AG04450 (cell line): Measurements from ENCODE around the gene CHPF. TPM values are rescaled to one million over a fixed set of nuclear protein-coding genes. Genes with fewer than 3 reads are reported as not detected.

Experiments used
- CTCF ChIA-PET: fragments of 300-600, 350-600 bp; formaldehyde crosslinking; extraction: SDS; loops from one replicate; lab custom pipeline; 2022; ENCODE audit warnings: antibody characterized with exemption, inconsistent platforms; lab: Charles Lee
- POLR2A ChIA-PET: fragments of 350-600 bp; formaldehyde crosslinking; extraction: SDS; loops from one replicate; lab custom pipeline; 2021; ENCODE audit warnings: antibody characterized with exemption, inconsistent platforms; lab: Yijun Ruan, JAX
- DNase-seq: peaks from one replicate; pipeline ENCODE4 v3.0.0-alpha.2; 2011; ENCODE audit warnings: low read depth, low spot score
- H3K27ac ChIP-seq: one replicate; pipeline ENCODE4 v1.5.1; 2012; ENCODE audit warnings: low read depth, low read length, control low read depth
- H3K27me3 ChIP-seq: one replicate; pipeline ENCODE4 v1.6.0; 2012; ENCODE audit warnings: low read length; ENCODE audit not compliant: control insufficient read depth, insufficient read depth
- H3K4me3 ChIP-seq: 2 replicates; pipeline ENCODE4 v1.5.1; 2011; ENCODE audit warnings: mild to moderate bottlenecking, low read depth, low read length, control low read depth
- H3K9me3 ChIP-seq: 2 replicates; pipeline ENCODE4 v1.5.1; 2012; ENCODE audit warnings: low read length; ENCODE audit not compliant: control insufficient read depth, insufficient read depth
- CTCF ChIP-seq: IDR thresholded peaks from 2 replicates; pipeline ENCODE4 v1.5.1; 2011; ENCODE audit warnings: low read depth, low read length, control low read depth, inconsistent platforms
- polyA plus RNA-seq: library from polyadenylated mRNA; depleted of rRNA; stranded (reverse); fragments of >200 nt; gene quantifications from 2 replicates; pipeline ENCODE4 v1.2.3, GENCODE V29; 2011

CHPF gene
- polyA plus RNA-seq, 1 experiment: 24.4 TPM

- CTCF ChIA-PET: interaction anchor here (0.5 to 3.2 kb wide), 5 partner anchors 9 to 151 kb away, joined by 3 to 43 read pairs (median 4); no protein-coding TSS in a partner anchor
Measured at GRCh38 chr2:219538956-219539788, 4.4 kb downstream of the CHPF start.

GRCh38 chr2:219538504-219538951 lies 5.1 kb downstream of the CHPF start:
- peak overlapping the region; percentile 21 for H3K27ac ChIP-seq
- DNase-seq: no peak
- H3K9me3 ChIP-seq: no peaks in the 10 kb centered on the region; the same call in 1 of the 2 replicates
- POLR2A ChIA-PET: no interaction called here
- TF ChIP-seq CTCF: no peak
- no peak overlapping the region for H3K4me3 ChIP-seq
- CTCF ChIA-PET: interaction anchor here (1.4 to 1.7 kb wide), 3 partner anchors 9 to 152 kb away, joined by 4 to 6 read pairs (median 4); no protein-coding TSS in a partner anchor
- H3K27me3 ChIP-seq: peaks cover under 1% of the 10 kb centered on the region

More at GRCh38 chr2:219538956-219539788, 4.4 kb downstream of the CHPF start:
- H3K9me3 ChIP-seq: no peaks in the 10 kb centered on the region; the same call in 1 of the 2 replicates
- no peak overlapping the region for H3K4me3 ChIP-seq
- POLR2A ChIA-PET: no interaction called here
- no peaks in the 10 kb centered on the region for H3K27me3 ChIP-seq
- no peak overlapping the region for H3K27ac ChIP-seq
- no peak for DNase-seq
- TF ChIP-seq CTCF: no peak

- ChIA-PET CTCF (interaction anchor here (1.1 to 1.7 kb wide), 6 partner anchors 8 to 152 kb away, joined by 3 to 6 read pairs (median 4); a partner anchor contains a TSS), POLR2A (interaction anchor here (0.6 kb wide), 1 partner anchor 16 kb away, joined by 8 read pairs; no protein-coding TSS in a partner anchor)
- Histone ChIP-seq H3K9me3 (no peaks in the 10 kb centered on the region; the same call in 1 of the 2 replicates), H3K4me3 (no peak overlapping the region), H3K27ac (no peak overlapping the region), H3K27me3 (peaks cover 7% of the 10 kb centered on the region)
- no peak for TF ChIP-seq CTCF
- DNase-seq: no peak
Measured at GRCh38 chr2:219537657-219538488, 5.7 kb downstream of the CHPF start.

GRCh38 chr2:219536967-219537366 lies 6.6 kb downstream of the CHPF start:
- Histone ChIP-seq H3K27ac (no peak overlapping the region), H3K4me3 (no peak overlapping the region), H3K9me3 (no peaks in the 10 kb centered on the region; the same call in 1 of the 2 replicates), H3K27me3 (peaks cover 10% of the 10 kb centered on the region)
- CTCF ChIA-PET: interaction anchor here (0.9 to 1.5 kb wide), 4 partner anchors 15 to 148 kb away, joined by 3 to 5 read pairs (median 4); a partner anchor contains a TSS
- POLR2A ChIA-PET: interaction anchor here (0.6 kb wide), 1 partner anchor 37 kb away, joined by 4 read pairs; no protein-coding TSS in a partner anchor
- TF ChIP-seq CTCF: no peak
- DNase-seq: no peak
